Measurements from ENCODE around the gene PFDN5.

The PFDN5 gene

GRCh38 chr12:53343969-53344368 is 48.6 kb downstream of the PFDN5 start:
- H3K4me3 Mint-ChIP-seq = peak overlapping the region; percentile 74
- H3K4me1 Mint-ChIP-seq (ENCODE audit: low read depth) = peaks cover 16% of the 10 kb centered on the region
- H3K36me3 Mint-ChIP-seq (ENCODE audit: low read depth) = no peaks in the 10 kb centered on the region
- DNase-seq (ENCODE audit: low spot score) = no peak
- H3K27ac Mint-ChIP-seq = peak overlapping the region; percentile 83
- peaks cover 9% of the 10 kb centered on the region for H3K27me3 Mint-ChIP-seq (ENCODE audit: low read depth)
- no peaks in the 10 kb centered on the region for H3K9me3 Mint-ChIP-seq

- peaks cover 16% of the 10 kb centered on the region for H3K4me1 Mint-ChIP-seq (ENCODE audit: low read depth)
- H3K36me3 Mint-ChIP-seq (ENCODE audit: low read depth) = no peaks in the 10 kb centered on the region
- H3K27me3 Mint-ChIP-seq (ENCODE audit: low read depth) = peaks cover 9% of the 10 kb centered on the region
- peak overlapping the region; percentile 74 for H3K4me3 Mint-ChIP-seq
- DNase-seq (ENCODE audit: low spot score) = no peak
- peak overlapping the region; percentile 83 for H3K27ac Mint-ChIP-seq
- H3K9me3 Mint-ChIP-seq = no peaks in the 10 kb centered on the region
These were observed 49.1 kb downstream of the PFDN5 start for GRCh38 chr12:53344487-53344823.

- peak; percentile 58 for DNase-seq (ENCODE audit: low spot score)
- Mint-ChIP-seq H3K9me3 (no peaks in the 10 kb centered on the region), H3K27ac (peak overlapping the region; percentile 95), H3K27me3 (ENCODE audit: low read depth) (peaks cover 5% of the 10 kb centered on the region), H3K4me3 (peak overlapping the region; percentile 99), H3K36me3 (ENCODE audit: low read depth) (no peaks in the 10 kb centered on the region), H3K4me1 (ENCODE audit: low read depth) (peaks cover 16% of the 10 kb centered on the region)
These were observed 49.6 kb downstream of the PFDN5 start for GRCh38 chr12:53344824-53345485.

- peak overlapping the region; percentile 99 for H3K4me3 Mint-ChIP-seq
- peaks cover 1% of the 10 kb centered on the region for H3K27me3 Mint-ChIP-seq (ENCODE audit: low read depth)
- peak overlapping the region; percentile 95 for H3K27ac Mint-ChIP-seq
- no peak for DNase-seq (ENCODE audit: low spot score)
- no peaks in the 10 kb centered on the region for H3K9me3 Mint-ChIP-seq
- H3K36me3 Mint-ChIP-seq (ENCODE audit: low read depth) = no peaks in the 10 kb centered on the region
- peaks cover 16% of the 10 kb centered on the region for H3K4me1 Mint-ChIP-seq (ENCODE audit: low read depth)
These were observed 50.3 kb downstream of the PFDN5 start for GRCh38 chr12:53345486-53346188.

- Mint-ChIP-seq H3K27me3 (ENCODE audit: low read depth) (no peaks in the 10 kb centered on the region), H3K4me3 (no peak overlapping the region), H3K4me1 (ENCODE audit: low read depth) (peaks cover 16% of the 10 kb centered on the region), H3K27ac (no peak overlapping the region), H3K36me3 (ENCODE audit: low read depth) (no peaks in the 10 kb centered on the region), H3K9me3 (no peaks in the 10 kb centered on the region)
- no peak for DNase-seq (ENCODE audit: low spot score)
These were observed 51.1 kb downstream of the PFDN5 start for GRCh38 chr12:53346491-53346890.

- Mint-ChIP-seq H3K27me3 (ENCODE audit: low read depth) (no peaks in the 10 kb centered on the region), H3K4me1 (ENCODE audit: low read depth) (peaks cover 19% of the 10 kb centered on the region), H3K27ac (no peak overlapping the region), H3K9me3 (no peaks in the 10 kb centered on the region), H3K4me3 (no peak overlapping the region), H3K36me3 (ENCODE audit: low read depth) (no peaks in the 10 kb centered on the region)
- no peak for DNase-seq (ENCODE audit: low spot score)
These were observed 52.6 kb downstream of the PFDN5 start for GRCh38 chr12:53347905-53348304.
